Neutrophil (primary cell): Measurements from ENCODE around the gene FAM32A.

Source experiments
- H3K27ac ChIP-seq: fragments of 200-600 bp; sonication (generic); 2 replicates; pipeline ENCODE4 v1.5.1; 2016; ENCODE audit warnings: mild to moderate bottlenecking, moderate library complexity
- H3K27me3 ChIP-seq: fragments of 200-600 bp; sonication (generic); 2 replicates; pipeline ENCODE4 v1.6.0; 2016; ENCODE audit warnings: mild to moderate bottlenecking
- H3K36me3 ChIP-seq: fragments of 200-600 bp; sonication (generic); 2 replicates; pipeline ENCODE4 v1.5.1; 2017
- H3K4me1 ChIP-seq, 2 experiments: fragments of 200-600 bp in 1 of 2; sonication (generic) in 1 of 2; 1 replicate in 1 of 2; 2 replicates in 1 of 2; pipeline versions ENCODE4 v1.5.1 to v1.6.1; 2013 to 2016; ENCODE audit warnings: low read depth in 1 of 2, low read length in 1 of 2, mild to moderate bottlenecking in 1 of 2, moderate library complexity in 1 of 2; ENCODE audit not compliant: control insufficient read depth in 1 of 2, insufficient read depth in 1 of 2
- H3K4me3 ChIP-seq, 2 experiments: fragments of 200-600 bp in 1 of 2; sonication (generic) in 1 of 2; 1 replicate in 1 of 2; 2 replicates in 1 of 2; pipeline ENCODE4 v1.5.1; 2013 to 2016; ENCODE audit warnings: low read depth in 1 of 2, low read length in 1 of 2, mild to moderate bottlenecking in 1 of 2, moderate library complexity in 1 of 2
- H3K9me3 ChIP-seq: fragments of 200-600 bp; sonication (generic); 2 replicates; pipeline ENCODE4 v1.5.1; 2016
- TF ChIP-seq, protein P1 (sequence below): fragments of 200-600 bp; sonication (generic); IDR thresholded peaks from 2 replicates; pipeline ENCODE4 v1.5.1; 2016; ENCODE audit warnings: antibody characterized with exemption

FAM32A gene

DNA sequence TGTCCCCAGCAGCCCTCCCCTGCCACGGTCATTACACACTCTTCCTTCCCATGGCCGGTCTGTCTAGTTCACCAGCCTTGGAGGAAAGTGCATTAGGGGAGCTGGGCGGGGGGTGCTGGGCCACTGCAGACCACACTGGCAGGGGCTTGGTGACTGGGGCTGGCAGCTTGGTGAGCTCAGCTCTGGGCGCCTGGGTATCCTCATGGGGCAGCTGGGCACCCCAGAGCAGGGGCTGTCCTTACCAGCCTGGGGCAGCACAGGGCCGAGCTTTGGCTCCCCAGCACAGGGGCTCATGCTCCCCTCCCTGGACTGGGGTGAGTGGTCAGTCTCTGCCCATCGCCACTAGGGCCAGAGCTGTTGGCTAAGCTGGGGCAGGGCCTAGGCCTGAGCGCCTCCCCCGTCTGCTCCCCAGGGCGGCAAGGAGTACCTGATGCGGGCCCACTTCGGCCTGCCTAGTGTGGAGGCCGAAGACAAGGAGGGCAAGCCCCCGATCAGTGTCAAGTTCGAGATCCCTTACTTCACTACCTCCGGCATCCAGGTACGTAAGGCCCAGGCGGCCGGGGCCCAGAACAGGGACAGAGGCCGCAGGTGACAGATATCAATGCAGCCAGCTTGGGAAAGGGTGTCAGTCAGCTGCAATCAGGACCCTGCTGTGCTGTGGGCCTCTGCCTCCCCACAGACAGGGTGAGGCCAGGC is 48.0 kb downstream of the FAM32A start:
- TF ChIP-seq, protein P1, sequence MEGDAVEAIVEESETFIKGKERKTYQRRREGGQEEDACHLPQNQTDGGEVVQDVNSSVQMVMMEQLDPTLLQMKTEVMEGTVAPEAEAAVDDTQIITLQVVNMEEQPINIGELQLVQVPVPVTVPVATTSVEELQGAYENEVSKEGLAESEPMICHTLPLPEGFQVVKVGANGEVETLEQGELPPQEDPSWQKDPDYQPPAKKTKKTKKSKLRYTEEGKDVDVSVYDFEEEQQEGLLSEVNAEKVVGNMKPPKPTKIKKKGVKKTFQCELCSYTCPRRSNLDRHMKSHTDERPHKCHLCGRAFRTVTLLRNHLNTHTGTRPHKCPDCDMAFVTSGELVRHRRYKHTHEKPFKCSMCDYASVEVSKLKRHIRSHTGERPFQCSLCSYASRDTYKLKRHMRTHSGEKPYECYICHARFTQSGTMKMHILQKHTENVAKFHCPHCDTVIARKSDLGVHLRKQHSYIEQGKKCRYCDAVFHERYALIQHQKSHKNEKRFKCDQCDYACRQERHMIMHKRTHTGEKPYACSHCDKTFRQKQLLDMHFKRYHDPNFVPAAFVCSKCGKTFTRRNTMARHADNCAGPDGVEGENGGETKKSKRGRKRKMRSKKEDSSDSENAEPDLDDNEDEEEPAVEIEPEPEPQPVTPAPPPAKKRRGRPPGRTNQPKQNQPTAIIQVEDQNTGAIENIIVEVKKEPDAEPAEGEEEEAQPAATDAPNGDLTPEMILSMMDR: no peak
- Histone ChIP-seq H3K4me1 (peaks cover 29 to 43% of the 10 kb centered on the region in 2 experiments), H3K4me3 (no peak overlapping the region), H3K27me3 (no peaks in the 10 kb centered on the region), H3K9me3 (no peaks in the 10 kb centered on the region), H3K27ac (no peak overlapping the region), H3K36me3 (peaks cover 70% of the 10 kb centered on the region)

DNA sequence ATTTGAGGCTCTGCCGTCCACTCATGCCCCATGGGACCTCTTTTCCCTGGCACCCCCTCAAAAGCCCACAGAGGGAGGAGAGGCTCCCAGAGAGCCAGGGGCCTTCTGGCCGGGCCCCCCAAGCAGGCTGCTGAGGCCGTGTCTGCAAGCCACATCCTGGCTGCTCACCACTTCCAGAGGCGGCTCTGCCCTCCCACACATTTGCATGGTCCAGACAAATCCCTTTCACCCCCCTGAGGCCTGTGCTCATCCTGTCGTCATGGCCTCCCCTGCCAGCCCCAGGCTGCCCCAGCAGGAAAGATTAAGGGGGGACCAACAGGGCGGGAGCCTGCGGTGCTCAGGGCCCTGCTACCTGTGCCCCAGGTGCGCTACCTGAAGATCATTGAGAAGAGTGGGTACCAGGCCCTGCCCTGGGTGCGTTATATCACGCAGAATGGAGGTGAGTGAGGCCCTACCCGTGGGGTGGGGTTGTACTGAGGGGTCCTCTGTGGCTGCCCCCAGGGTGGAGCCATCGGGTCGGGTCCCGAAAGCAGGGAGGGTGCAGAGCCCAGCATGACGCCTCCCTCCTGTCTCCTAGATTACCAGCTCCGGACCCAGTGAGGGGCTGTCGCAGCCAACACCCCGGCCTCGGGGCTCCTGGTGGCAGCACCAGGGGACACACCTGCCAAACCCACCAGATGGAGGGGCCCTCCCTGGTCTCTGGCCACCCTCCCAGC is 48.8 kb downstream of the FAM32A start:
- H3K4me1 ChIP-seq: peaks cover 37 to 49% of the 10 kb centered on the region in 2 experiments
- no peaks in the 10 kb centered on the region for H3K27me3 ChIP-seq
- TF ChIP-seq, protein P1: no peak
- no peaks in the 10 kb centered on the region for H3K9me3 ChIP-seq
- no peak overlapping the region for H3K4me3 ChIP-seq
- H3K27ac ChIP-seq: peak overlapping the region; percentile 90
- peaks cover 62% of the 10 kb centered on the region for H3K36me3 ChIP-seq

DNA sequence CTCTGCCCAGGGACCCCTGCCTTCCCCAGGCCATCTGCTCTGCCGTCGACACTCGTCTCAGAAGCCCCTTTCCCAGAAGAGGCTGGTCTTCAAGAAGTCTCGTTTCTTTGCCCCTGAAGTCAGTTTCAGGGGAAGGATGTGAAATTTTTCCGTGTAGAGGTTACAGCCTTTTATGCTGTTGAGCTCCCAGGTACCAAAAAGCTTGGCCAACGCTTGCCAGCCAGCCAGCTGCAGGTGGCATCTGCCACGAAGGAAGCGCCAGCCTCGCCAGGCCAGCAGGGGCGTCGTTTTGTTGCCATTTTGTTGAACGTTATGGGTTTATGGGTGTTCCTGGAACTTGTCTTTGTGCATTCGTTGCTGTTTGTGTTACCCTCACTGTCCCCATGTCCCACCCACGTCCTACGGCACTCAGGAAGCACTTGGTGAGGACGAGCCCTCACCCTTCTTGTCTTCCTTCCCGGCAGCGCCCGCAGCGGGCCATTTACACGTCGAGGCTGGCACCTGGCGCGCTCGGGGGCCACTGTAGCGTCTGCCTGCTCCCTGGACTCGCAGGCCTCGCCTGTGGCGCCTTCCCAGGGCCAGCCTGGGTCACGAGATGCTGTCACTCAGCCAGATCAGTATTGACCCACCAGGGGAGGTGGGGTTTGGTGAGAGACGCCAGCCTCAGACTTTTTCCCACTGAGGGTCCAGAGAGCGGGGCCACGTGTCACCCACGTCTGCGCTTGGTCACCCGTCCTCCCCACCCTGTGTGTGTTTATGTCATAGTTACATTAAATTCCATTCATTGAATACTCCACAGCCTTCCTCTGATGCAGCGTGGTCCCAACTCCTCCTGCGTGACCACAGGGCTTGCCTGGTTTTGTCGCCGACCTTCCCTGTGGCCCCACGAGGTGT is 49.6 kb downstream of the FAM32A start:
- Histone ChIP-seq H3K4me3 (no peak overlapping the region), H3K9me3 (no peaks in the 10 kb centered on the region), H3K36me3 (peaks cover 54% of the 10 kb centered on the region), H3K27me3 (no peaks in the 10 kb centered on the region), H3K4me1 (peaks cover 43 to 53% of the 10 kb centered on the region in 2 experiments), H3K27ac (peak overlapping the region; percentile 90)
- TF ChIP-seq, protein P1: no peak

DNA sequence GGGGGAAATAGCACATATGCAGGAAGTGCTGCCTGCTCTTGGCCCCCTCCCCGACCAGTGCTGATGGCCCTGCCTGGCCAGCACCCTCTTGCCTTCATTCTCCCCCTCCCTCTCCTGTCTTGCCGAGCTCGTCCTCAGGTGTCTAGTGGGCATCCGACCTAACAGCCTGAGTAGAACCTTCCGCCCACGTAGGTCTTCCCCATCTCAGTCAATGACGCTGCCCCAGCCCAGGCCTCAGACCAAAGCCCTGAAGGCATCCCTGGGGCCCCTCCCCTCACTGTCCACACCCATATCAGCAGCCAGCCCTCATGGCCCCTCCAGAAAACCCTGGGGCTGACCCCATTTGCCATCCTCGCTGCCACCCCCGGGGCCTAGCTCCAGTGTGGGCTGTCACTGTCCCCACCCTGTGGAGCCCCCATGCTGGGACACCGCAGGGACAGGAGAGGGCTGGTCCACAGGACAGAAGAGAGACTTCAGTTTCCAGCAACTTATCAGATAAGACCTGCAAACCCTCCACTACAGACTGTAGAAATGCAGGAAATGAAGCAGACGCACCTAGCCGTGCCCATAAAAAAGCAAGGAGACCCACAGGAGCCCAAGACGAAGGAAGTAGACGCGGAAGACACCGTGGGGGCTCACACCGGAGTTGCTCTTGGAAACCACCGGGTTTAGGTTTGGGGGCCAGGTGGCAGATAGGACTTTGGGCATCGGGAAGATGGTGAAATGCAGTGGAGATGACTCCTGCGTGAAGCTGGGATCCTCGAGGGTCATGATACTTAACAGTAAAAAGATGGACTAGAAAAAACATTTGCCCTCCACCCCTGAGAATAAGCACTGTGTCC is 50.8 kb downstream of the FAM32A start:
- no peaks in the 10 kb centered on the region for H3K27me3 ChIP-seq
- no peak overlapping the region for H3K4me3 ChIP-seq
- peaks cover 46 to 51% of the 10 kb centered on the region in 2 experiments for H3K4me1 ChIP-seq
- TF ChIP-seq, protein P1: no peak
- H3K9me3 ChIP-seq: no peaks in the 10 kb centered on the region
- peaks cover 46% of the 10 kb centered on the region for H3K36me3 ChIP-seq
- peak overlapping the region; percentile 90 for H3K27ac ChIP-seq
